WTC11 (cell line): ENCODE results near the gene ASIC1. TPM values are rescaled to one million over a fixed set of nuclear protein-coding genes. Genes with fewer than 3 reads are reported as not detected.

Experiments
- ATAC-seq: fragments of 200-7000 bp; cut with Tn5 transposase; 2 replicates; pipeline ENCODE4 v1.10.0; 2021; ENCODE audit warnings: mild to moderate bottlenecking, moderate library complexity
- CTCF ChIA-PET: fragments of 300-600 bp; sonication (Branson Sonifier 250); formaldehyde crosslinking; loops from one replicate; lab custom pipeline; 2021; ENCODE audit warnings: antibody characterized with exemption; lab: Charles Lee
- POLR2A ChIA-PET: fragments of 350-600 bp; sonication (Branson Sonifier 250); formaldehyde crosslinking; loops from one replicate; lab custom pipeline; 2021; ENCODE audit warnings: antibody characterized with exemption; lab: Charles Lee
- DNase-seq: peaks from one replicate; pipeline ENCODE4 v3.0.0; 2021; ENCODE audit warnings: low spot score
- H3K27ac Mint-ChIP-seq: 2 replicates; pipeline ENCODE4 v1.8.0; 2021; ENCODE audit warnings: mixed read lengths
- H3K27me3 Mint-ChIP-seq: 2 replicates; pipeline ENCODE4 v1.8.0; 2021; ENCODE audit warnings: low read depth, mild to moderate bottlenecking, moderate library complexity, mixed read lengths
- H3K36me3 Mint-ChIP-seq: 2 replicates; pipeline ENCODE4 v1.8.0; 2021; ENCODE audit warnings: mixed read lengths
- H3K4me1 Mint-ChIP-seq: 2 replicates; pipeline ENCODE4 v1.8.0; 2022; ENCODE audit warnings: mixed read lengths
- H3K4me3 Mint-ChIP-seq: 2 replicates; pipeline ENCODE4 v1.8.0; 2021; ENCODE audit warnings: mild to moderate bottlenecking, moderate library complexity, mixed read lengths
- H3K9me3 Mint-ChIP-seq: 2 replicates; pipeline ENCODE4 v1.8.0; 2021; ENCODE audit warnings: mixed read lengths
- ATF1 ChIP-seq: sonication (generic); formaldehyde crosslinking; IDR thresholded peaks from 2 replicates; pipeline ENCODE4 v1.8.1; 2023; ENCODE audit warnings: mild to moderate bottlenecking, moderate library complexity, missing genetic modification reagents
- ATF3 ChIP-seq: sonication (generic); formaldehyde crosslinking; conservative IDR thresholded peaks from 2 replicates; pipeline ENCODE4 v1.8.1; 2022; ENCODE audit warnings: mild to moderate bottlenecking, missing genetic modification reagents
- CREB1 ChIP-seq: sonication (generic); formaldehyde crosslinking; IDR thresholded peaks from 2 replicates; pipeline ENCODE4 v1.8.0; 2023; ENCODE audit warnings: mild to moderate bottlenecking, missing genetic modification reagents
- E2F4 ChIP-seq: sonication (generic); formaldehyde crosslinking; IDR thresholded peaks from 2 replicates; pipeline ENCODE4 v1.8.1; 2022; ENCODE audit warnings: low read depth, mild to moderate bottlenecking, moderate library complexity, missing genetic modification reagents, borderline replicate concordance
- ERG ChIP-seq: fragments of 250-450 bp; sonication (Bioruptor Pico); IDR thresholded peaks from 2 replicates; pipeline ENCODE4 v1.8.0; 2021; ENCODE audit warnings: mild to moderate bottlenecking
- FOXP4 ChIP-seq: sonication (generic); formaldehyde crosslinking; IDR thresholded peaks from 2 replicates; pipeline ENCODE4 v1.8.0; 2022; ENCODE audit warnings: mild to moderate bottlenecking, missing genetic modification reagents
- GTF2I ChIP-seq: fragments of 250-450 bp; sonication (Bioruptor Pico); conservative IDR thresholded peaks from 2 replicates; pipeline ENCODE4 v1.4.0; 2021; ENCODE audit warnings: mild to moderate bottlenecking
- HMGA2 ChIP-seq: fragments of 250-450 bp; sonication (Bioruptor Pico); IDR thresholded peaks from 2 replicates; pipeline ENCODE4 v1.4.0; 2021; ENCODE audit warnings: mild to moderate bottlenecking, moderate library complexity
- NFATC4 ChIP-seq: fragments of 250-450 bp; sonication (Bioruptor Pico); IDR thresholded peaks from 2 replicates; pipeline ENCODE4 v1.9.0; 2021; ENCODE audit warnings: mild to moderate bottlenecking
- PREB ChIP-seq: sonication (generic); formaldehyde crosslinking; IDR thresholded peaks from 2 replicates; pipeline ENCODE4 v1.8.1; 2022; ENCODE audit warnings: mild to moderate bottlenecking, missing genetic modification reagents, moderate library complexity, borderline replicate concordance
- RORB ChIP-seq: fragments of 250-450 bp; sonication (Bioruptor Pico); IDR thresholded peaks from 2 replicates; pipeline ENCODE4 v1.9.0; 2021; ENCODE audit warnings: mild to moderate bottlenecking
- SMAD3 ChIP-seq: sonication (generic); formaldehyde crosslinking; IDR thresholded peaks from 2 replicates; pipeline ENCODE4 v1.8.0; 2022; ENCODE audit warnings: missing genetic modification reagents, mild to moderate bottlenecking, borderline replicate concordance
- SMAD4 ChIP-seq: sonication (generic); formaldehyde crosslinking; IDR thresholded peaks from 2 replicates; pipeline ENCODE4 v1.8.0; 2022; ENCODE audit warnings: mild to moderate bottlenecking, missing genetic modification reagents
- STAT6 ChIP-seq: sonication (generic); formaldehyde crosslinking; conservative IDR thresholded peaks from 2 replicates; pipeline ENCODE4 v1.8.1; 2023; ENCODE audit warnings: mild to moderate bottlenecking, low read depth, missing genetic modification reagents, moderate library complexity
- TCF7 ChIP-seq: sonication (generic); formaldehyde crosslinking; IDR thresholded peaks from 2 replicates; pipeline ENCODE4 v1.8.0; 2022; ENCODE audit warnings: mild to moderate bottlenecking, low read depth, missing genetic modification reagents, moderate library complexity
- ZNF138 ChIP-seq: sonication (generic); formaldehyde crosslinking; conservative IDR thresholded peaks from 2 replicates; pipeline ENCODE4 v1.8.1; 2022; ENCODE audit warnings: mild to moderate bottlenecking, moderate library complexity, missing genetic modification reagents
- ZNF425 ChIP-seq: fragments of 250-450 bp; sonication (Bioruptor Pico); conservative IDR thresholded peaks from 2 replicates; pipeline ENCODE4 v1.9.0; 2021; ENCODE audit warnings: mild to moderate bottlenecking
- ZNF532 ChIP-seq: fragments of 250-450 bp; sonication (Bioruptor Pico); IDR thresholded peaks from 2 replicates; pipeline ENCODE4 v1.9.0; 2021; ENCODE audit warnings: mild to moderate bottlenecking, borderline replicate concordance
- ZNF671 ChIP-seq: fragments of 250-450 bp; sonication (Bioruptor Pico); IDR thresholded peaks from 2 replicates; pipeline ENCODE4 v1.8.0; 2021; ENCODE audit warnings: mild to moderate bottlenecking
- total RNA-seq: library from RNA; stranded (reverse); gene quantifications from 3 replicates; pipeline ENCODE4 v1.2.3, GENCODE V29; 2021

The ASIC1 gene
- total RNA-seq, 1 experiment from 2014 or later, result 4.9 TPM

- TF ChIP-seq E2F4 (CRISPR knock-in tag), result no peak
- no peak for TF ChIP-seq ZNF425
- no peak for TF ChIP-seq ZNF671
- TF ChIP-seq ERG, result no peak
- no peak for TF ChIP-seq FOXP4 (CRISPR knock-in tag)
- TF ChIP-seq, all 79 proteins: peak for 0
These were observed 14.7 kb upstream of the ASIC1 start (continued) for GRCh38 chr12:50042693-50043092.

- H3K27me3 Mint-ChIP-seq, result peaks cover 30% of the 10 kb centered on the region
- ATAC-seq, result no peak
These were observed 14.1 kb upstream of the ASIC1 start for GRCh38 chr12:50043308-50043707.

More at GRCh38 chr12:50043308-50043707, 14.1 kb upstream of the ASIC1 start:
- no peak for DNase-seq
- H3K27ac Mint-ChIP-seq, result no peak overlapping the region
- H3K36me3 Mint-ChIP-seq, result no peaks in the 10 kb centered on the region
- POLR2A ChIA-PET, result no interaction called here
- CTCF ChIA-PET, result interaction anchor here (1.3 to 7.1 kb wide), 3 partner anchors 12 to 76 kb away, joined by 3 to 120 read pairs (median 4); no protein-coding TSS in a partner anchor
- H3K9me3 Mint-ChIP-seq, result no peaks in the 10 kb centered on the region
- no peak for TF ChIP-seq HMGA2 (CRISPR knock-in tag)
- TF ChIP-seq SMAD4 (CRISPR knock-in tag), result no peak
- no peak for TF ChIP-seq STAT6 (CRISPR knock-in tag)
- no peak for TF ChIP-seq ATF3 (CRISPR knock-in tag)
- no peak for TF ChIP-seq SMAD3 (CRISPR knock-in tag)
- no peak for TF ChIP-seq TCF7
- no peak for TF ChIP-seq ZNF532 (CRISPR knock-in tag)
- no peak for TF ChIP-seq PREB (CRISPR knock-in tag)
- no peak for TF ChIP-seq CREB1 (CRISPR knock-in tag)
- no peak for TF ChIP-seq RORB (CRISPR knock-in tag)
- no peak for TF ChIP-seq ZNF138
- no peak for TF ChIP-seq GTF2I
- no peak for TF ChIP-seq NFATC4 (CRISPR knock-in tag)
- TF ChIP-seq ATF1 (CRISPR knock-in tag), result no peak
- TF ChIP-seq, all 79 proteins: peak for 0
- H3K4me1 Mint-ChIP-seq, result peaks cover 3% of the 10 kb centered on the region; the same call in 1 of the 2 replicates
- no peak overlapping the region for H3K4me3 Mint-ChIP-seq
